Effector CD4-positive, alpha-beta T cell (primary cell): ENCODE data around the gene GP1BB.
"Not testable (repeated sequence)": the region's sequence is repeated elsewhere in the genome, so short reads cannot be mapped to it uniquely, and the experiment has no call there.

ENCODE experiments used
- DNase-seq: peaks from one replicate; pipeline ENCODE4 v3.0.0-alpha.2; 2020

GP1BB gene

DNA sequence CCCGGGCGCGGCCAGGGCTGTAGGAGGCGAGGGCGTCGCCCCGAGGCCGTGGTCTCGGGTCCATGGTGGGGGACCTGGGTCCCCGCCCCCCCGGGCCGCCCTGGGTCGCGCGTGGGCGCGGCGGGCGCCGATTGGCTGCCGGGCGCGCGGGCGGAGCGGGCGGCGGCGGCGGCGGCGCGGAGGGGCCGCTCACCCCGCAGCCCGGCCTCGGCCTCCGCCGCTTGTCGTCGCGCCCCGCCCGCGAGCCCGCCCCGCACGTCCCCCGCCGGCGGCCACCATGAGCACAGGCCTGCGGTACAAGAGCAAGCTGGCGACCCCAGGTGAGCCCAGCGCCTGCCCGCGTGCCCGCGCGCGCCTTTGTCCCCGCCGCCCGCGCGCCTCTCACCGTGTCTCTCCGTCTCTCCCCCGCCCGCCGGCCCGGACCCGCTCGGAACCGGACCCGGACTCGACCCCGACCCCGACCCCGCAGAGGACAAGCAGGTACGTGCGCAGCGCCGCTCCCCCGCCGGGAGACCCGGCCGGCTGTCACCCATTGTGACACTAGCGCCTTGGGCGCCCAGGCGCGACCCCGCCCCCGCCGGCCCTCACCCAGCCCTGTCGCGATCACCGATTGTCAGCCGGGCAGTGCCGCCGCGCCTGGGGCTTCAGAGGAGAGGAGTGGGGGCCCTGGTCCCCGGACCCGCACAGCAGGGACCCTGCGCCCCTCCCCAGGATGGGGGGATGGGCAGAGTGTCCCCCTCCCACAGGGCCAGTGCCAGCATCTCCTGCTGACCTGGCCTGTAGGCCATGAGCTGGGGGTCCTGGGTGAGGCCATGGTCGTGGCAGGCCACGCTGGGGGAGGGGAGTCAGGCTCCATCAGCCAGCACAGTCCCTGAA is 8.8 kb upstream of the GP1BB start, which contains the start of gene SEPTIN5:
Gene SEPTIN5 (plus strand): TSS at position 192 of the 876 bp plus-strand sequence. CDS start 86 bp downstream, at position 278.
- no peak for DNase-seq

DNA sequence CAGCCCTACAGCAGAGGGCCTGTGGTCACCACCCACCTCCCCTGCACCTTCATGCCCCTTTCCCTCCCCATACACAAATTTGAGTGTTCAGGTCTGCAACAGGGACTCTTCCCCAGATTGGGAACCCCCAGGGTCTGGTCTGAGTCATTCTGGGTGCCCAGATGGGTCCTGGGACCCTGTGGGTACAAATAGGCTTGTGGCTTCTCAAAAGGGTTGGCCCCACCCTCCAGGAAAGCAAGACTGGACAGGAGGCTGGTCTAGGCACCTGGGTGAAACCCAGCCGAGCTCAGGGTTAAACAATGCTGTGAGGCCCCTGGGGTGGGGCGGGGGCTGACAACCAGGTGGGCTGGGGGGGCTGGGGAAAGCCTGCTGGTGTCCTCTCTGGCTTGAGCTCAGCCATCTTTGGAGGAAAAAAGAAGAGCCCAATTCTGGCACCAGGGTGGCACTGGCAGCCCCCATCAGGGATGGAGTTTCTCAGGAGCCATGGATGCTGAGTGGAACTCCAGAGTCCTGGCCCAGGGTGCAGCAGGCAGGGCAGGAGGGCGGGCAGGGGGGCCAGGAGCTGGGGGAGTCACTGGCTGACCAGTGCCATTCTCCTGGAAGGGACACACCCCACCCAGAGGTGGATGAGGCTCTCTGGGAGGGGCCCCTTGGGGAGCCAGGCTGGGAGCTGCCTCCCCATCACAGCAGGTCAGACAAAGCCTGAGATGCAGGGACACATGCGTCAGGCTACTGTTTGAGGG is 8.0 kb upstream of the GP1BB start:
- no peak for DNase-seq

DNA sequence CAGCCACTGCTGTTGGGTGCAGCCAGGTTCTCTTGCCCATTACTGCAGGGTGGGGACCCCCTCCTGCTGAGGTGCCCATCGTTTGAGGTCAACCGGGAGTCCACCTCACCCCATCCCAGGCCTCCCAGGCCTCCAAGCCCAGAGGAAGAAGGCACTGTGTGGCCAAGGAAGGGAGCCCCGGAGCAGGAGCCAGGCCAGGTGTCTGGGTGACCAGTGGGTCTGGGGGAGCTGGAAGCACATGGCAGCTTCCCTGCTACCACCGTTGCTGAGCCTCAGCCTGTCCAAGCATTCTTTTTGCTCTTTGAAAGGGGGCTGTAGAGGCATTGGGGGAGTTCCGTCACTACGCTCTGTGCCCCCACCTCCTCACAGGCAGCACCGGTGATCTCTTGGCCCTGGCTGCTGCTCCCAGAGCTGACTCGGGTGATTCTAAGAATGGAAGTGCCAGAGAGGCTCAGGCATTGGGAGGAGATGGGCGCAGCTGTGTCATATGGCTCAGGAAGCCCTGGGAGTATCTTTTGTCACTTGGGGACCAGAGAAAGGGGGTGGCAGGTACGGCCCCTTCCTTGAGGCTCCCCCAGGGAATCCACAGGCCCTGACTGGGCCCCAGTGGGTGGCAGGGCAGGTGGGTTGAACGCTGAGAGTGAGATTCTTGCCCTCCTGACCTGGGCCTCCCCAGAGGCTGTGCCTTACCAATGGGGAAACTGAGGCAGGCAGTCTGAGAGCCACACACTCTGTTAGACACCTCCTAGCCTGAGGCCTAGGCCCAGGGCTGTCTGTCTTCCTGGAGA is 7.1 kb upstream of the GP1BB start:
- DNase-seq = no peak

DNA sequence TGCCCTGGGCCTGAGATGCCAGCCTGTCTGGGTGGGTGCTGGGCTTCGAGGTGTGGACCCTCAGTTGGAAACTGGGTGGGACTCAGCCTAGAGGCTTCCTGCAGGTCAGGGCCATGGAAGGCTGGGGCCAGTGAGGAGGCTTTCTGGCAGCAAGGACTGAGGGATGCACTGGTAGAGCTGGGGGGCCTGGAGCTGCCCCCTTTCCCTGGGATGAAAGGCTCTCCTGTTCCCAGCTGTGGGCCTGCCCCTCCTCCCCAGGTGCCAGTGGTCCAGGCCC is 6.6 kb upstream of the GP1BB start:
- DNase-seq = no peak

DNA sequence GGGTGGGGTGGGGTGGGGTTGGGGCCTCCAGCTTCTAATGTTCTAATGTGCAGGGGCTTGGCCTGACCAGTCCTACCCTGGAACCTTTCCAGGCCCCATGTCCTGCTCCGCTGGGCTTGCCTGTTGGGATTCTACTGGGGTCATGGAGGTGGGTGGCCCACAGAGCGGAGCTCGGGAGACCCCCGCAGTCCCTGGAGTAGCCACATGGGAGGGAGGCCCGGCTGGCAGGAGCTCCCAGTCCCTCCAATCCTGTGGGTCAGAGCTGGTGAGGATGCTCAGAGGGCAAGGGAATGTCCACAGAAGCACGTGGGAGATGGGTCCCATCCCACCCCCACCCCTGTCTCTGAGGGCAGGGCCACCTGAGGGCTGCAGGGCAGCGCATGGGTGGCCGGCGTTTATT is 6.2 kb upstream of the GP1BB start:
- no peak for DNase-seq

DNA sequence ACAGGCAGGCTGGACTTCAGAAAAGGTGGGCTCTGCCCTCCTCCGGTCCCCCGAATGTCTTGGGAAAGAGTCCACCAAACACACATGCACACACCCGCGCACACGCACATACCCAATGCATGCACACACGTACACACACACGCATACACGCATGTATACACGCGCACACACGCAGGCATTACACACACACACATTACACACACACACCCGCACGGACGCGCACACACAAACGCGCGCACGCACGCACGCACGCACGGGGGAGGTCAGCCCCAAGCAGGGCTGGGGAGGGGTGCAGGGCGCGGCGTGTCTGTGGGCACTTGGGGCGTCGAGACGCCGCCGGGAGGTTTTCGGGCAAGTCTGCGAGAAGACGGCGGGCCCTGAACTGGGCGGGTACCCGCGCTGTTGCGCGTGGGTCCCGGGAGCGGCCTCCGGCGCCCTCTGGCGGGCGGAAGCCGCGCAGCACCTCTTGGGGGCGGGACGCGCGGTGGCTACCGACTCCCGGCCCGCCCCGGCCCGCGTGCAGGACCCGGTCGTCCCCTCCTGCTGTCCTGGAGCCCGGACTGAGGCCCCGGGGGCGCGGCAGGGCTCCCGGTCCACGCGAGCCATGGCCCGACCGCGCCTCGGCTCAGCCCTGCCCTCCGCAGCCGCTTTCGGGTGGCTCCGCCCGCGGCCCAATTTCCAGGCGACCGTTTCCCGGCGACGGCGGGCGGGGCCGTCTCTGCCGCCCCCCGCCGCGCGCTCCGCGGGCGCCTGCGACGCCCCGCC is 5.5 kb upstream of the GP1BB start:
- peak; percentile 71 for DNase-seq

DNA sequence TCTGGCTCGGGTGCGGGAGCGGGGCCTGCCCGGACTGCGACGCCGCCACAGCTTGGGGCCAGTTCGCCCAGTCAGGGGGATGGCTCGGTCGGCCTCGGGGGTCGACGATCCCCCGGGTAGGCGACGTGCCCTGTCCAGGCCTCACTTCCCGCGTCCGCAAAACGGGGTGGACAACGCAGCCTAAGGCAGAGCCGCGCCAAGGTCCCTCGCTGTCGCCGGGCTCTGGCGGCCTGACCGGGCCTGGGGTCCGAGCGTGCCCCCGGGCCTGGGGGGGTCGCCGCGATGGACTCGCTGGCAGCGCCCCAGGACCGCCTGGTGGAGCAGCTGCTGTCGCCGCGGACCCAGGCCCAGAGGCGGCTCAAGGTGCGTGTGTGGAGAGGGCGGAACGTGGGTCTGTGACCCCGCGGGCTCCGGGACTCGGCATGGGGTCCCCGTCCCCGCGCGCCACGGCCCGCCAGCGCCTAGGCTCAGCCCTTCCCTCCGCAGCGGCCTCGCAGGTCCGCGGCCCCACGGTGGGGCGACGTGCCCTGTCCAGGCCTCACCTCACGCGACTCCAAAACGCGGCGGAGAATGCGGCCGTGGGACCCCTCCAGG is 4.8 kb upstream of the GP1BB start:
- no peak for DNase-seq

DNA sequence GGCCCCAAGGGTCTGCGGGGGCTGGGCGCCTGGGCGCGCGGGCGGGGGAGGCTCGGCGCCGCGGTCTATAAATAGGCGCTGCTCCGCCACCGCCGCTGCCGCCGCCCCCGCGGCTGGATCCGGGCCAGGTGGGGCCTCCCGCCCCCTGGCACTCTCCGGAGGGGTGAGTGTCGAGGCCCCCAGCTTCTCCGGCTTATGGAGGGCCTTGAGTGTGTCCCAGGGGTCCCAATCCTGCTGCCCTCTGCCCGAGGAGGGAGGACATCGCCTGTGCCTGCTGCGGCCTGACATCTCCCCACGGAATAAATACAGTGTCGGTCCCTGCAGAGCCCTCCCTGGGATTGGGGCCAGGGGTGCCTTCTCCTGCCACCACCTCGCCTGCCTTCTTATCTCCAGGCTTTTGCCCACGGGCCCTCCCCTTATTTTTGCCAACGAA is 4.3 kb upstream of the GP1BB start:
- no peak for DNase-seq

DNA sequence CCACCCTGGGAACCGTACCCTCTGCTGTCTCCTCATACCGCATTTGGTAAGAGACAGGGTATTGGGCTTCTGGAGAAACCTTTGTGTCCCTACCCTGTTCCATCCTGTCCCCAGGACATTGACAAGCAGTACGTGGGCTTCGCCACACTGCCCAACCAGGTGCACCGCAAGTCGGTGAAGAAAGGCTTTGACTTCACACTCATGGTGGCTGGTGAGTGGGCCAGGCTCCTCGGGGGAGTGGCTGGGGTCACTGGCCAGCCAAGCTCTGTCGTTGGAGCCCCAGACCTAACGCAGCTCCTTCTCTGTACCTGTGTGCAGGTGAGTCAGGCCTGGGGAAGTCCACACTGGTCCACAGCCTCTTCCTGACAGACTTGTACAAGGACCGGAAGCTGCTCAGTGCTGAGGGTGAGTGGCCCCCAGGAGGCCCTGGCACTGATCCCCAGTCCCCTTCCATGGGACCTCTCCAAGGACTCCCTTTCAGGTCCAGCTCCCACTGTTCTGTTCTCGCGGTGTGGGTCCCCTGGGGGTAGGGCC is 3.8 kb upstream of the GP1BB start:
- no peak for DNase-seq

DNA sequence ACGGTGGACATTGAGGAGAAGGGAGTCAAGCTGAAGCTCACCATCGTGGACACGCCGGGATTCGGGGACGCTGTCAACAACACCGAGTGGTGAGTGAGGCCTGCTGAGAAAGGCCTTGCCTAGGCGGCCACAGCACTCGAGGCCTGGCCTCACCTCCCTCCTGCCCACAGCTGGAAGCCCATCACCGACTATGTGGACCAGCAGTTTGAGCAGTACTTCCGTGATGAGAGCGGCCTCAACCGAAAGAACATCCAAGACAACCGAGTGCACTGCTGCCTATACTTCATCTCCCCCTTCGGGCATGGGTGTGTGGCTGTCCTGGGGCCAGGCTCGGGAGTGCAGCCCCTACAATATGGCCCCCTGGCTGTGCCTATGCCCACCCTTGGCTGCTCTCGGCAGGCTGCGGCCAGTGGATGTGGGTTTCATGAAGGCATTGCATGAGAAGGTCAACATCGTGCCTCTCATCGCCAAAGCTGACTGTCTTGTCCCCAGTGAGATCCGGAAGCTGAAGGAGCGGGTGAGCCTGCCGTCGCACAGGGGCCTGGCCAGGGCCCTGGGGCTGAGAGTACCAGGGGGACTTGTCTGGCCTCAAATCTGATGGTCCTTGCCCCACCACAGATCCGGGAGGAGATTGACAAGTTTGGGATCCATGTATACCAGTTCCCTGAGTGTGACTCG is 3.0 kb upstream of the GP1BB start:
- DNase-seq = no peak

DNA sequence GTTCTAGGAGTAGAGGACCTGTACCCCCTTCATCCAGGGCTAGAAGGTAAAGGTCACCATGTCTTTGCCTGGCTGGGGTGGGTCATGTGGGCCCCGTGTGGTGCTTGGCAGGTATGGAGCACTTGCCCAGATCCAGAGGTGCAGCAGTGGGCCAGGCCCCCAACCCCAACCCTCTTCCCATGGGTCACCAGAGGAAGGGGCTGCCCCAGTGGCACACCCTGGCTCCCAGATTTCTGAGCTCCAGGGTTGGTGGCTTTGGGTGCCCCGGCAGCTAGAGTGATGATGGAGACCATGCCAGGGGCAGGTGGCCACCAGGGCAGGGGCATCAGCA is 2.4 kb upstream of the GP1BB start:
- no peak for DNase-seq

DNA sequence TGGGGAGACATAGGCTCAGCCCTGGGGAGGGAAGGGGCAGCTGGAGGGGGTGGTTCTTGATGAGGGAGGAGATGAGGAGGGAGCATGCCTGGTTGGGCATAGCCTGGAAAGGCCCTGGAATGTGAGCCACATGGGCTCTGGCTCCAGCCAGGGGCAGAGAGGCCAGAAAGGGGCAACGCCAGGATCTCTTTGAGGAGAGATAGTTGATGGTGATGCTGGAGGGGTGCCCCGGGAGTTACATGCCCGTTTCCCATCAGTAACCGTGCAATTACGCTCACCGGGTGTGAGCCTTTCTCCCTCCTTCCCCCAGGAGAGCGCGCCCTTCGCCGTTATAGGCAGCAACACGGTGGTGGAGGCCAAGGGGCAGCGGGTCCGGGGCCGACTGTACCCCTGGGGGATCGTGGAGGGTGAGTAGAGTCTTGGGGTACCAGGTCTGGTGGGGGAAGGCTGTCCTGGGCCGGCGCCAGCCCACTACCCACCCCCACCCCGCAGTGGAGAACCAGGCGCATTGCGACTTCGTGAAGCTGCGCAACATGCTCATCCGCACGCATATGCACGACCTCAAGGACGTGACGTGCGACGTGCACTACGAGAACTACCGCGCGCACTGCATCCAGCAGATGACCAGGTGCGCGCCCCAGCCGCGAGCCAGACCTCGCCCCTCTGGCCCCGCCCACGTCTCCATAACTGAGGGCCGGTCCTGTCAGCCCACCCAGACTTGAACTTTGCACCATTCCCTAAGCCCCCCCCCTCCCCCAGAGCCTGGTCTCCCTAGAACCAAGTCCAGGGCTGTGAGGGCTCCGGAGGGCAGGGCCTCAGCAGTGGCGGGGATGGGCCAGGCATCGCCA is 1.8 kb upstream of the GP1BB start:
- no peak for DNase-seq

DNA sequence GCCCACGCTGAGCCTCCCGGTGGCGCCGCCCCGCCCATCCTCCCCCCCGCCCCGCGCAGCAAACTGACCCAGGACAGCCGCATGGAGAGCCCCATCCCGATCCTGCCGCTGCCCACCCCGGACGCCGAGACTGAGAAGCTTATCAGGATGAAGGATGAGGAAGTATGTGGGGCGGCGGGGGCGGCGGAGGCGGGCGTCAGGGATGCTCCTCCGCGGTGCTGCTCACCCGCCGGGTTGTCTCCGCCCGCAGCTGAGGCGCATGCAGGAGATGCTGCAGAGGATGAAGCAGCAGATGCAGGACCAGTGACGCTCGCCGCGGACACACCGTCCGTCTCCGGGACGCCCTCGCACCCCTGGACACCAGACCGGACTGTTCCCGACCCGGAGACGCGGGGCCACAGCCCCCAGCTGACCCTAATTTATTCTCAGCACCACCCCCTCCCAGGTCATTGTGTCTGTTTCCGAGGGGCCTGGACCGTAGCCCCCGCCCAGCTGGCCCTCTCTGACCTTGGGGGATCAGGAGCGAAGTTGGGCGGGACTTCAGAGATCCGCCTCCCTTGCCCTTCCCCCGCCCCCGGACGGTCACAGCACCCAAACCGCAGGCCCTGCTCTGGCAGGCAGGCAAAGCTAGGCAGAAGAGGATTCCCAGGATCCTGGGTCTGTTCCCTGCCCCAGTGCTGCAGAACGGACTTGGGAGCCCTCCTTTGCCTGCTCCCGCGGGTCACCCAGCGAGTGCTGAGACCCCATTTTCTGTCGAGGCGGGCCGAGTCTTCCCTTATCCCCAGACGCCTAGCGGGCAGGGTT is 959 bp upstream of the GP1BB start:
- no peak for DNase-seq

DNA sequence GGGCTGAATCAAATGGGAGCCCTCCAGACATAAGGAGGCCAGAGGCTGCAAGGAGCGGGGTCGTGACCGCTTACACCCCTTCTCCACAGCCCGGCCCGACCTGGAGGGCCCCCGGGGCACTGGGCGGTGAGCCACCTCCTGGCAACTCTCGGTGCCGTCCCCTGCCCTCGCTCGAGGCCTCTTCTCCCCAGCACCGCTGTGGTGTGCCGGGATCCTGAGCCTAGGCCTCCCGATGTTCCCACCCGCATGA is 432 bp upstream of the GP1BB start:
- no peak for DNase-seq

DNA sequence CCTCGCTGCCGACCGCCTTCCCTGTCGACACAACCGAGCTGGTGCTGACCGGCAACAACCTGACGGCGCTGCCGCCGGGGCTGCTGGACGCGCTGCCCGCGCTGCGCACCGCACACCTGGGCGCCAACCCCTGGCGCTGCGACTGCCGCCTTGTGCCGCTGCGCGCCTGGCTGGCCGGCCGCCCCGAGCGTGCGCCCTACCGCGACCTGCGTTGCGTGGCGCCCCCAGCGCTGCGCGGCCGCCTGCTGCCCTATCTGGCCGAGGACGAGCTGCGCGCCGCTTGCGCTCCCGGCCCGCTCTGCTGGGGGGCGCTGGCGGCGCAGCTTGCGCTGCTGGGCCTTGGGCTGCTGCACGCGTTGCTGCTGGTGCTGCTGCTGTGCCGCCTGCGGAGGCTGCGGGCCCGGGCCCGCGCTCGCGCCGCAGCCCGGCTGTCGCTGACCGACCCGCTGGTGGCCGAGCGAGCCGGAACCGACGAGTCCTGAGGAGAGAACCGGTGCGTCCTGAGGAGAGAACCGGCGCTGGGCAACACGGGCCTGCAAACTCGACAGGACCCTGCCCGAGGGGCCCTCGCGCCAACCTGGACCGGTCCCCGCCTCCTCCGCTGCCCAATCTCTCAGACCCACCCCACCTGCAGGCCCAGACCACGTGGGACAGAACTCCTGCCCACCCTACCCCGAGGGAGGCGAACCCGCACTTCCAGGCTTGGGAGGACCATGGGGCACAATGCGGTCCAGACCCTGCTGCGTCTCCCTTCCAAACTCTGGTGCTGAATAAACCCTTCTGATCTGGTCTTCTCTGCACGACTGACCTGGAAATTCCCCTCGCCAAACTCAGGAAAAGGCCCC is 866 bp downstream of the GP1BB start:
- DNase-seq = no peak

DNA sequence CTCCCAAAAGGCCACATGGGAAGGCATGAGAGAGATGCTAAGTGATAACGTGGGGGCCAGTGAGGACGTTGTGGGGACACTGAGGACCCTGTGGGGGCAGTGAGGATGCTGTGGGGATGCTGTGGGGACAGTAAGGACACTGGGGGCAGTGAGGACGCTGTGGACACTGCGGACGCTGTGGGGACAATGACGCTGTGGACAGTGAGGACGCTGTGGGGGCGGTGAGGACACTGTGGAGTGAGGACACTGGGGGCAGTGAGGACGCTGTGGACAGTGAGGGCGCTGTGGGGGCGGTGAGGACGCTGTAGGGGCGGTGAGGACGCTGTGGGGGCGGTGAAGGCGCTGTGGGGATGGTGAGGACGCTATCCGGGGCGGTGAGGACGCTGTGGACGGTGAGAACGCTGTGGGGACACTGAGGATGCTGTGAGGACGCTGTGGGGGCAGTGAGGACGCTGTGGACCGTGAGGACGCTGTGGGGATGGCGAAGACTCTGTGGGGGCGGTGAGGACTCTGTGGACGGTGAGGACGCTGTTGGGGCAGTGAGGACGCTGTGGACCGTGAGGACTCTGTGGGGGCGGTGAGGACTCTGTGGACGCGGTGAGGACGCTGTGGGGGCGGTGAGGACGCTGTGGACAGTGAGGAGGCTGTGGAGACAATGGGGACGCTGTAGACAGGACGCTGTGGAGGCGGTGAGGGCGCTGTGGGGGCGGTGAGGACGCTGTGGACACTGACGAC is 1.8 kb downstream of the GP1BB start:
- no peak for DNase-seq

DNA sequence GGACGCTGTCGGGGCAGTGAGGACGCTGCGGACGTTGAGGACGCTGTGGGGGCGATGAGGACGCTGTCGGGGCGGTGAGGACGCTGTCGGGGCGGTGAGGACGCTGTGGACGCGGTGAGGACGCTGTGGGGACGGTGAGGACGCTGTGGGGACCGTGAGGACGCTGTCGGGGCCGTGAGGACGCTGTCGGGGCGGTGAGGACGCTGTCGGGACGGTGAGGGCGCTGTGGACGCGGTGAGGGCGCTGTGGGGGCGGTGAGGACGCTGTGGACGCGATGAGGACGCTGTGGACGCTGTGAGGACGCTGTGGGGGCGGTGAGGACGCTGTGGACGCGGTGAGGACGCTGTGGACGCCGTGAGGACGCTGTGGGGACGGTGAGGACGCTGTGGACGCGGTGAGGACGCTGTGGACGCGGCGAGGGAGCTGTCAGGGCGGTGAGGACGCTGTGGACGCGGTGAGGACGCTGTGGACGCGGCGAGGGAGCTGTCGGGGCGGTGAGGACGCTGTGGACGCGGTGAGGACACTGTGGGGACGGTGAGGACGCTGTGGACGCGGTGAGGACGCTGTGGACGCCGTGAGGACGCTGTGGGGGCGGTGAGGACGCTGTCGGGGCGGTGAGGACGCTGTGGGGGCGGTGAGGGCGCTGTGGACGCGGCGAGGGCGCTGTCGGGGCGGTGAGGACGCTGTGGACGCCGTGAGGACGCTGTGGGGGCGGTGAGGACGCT is 2.9 kb downstream of the GP1BB start:
- not testable (repeated sequence) for DNase-seq
